ACC112 (cell line): ENCODE measurements around the gene UTP20.
"Not testable (repeated sequence)": the region's sequence is repeated elsewhere in the genome, so short reads cannot be mapped to it uniquely, and the experiment has no call there.

ENCODE experiments used
- H2AFZ ChIP-seq: fragments of 200-600 bp; sonication (generic); one replicate; pipeline ENCODE4 v1.6.0; 2017; ENCODE audit warnings: antibody characterized with exemption, low read length; ENCODE audit not compliant: unreplicated experiment
- H3K27ac ChIP-seq: fragments of 200-600 bp; sonication (generic); 2 replicates; pipeline ENCODE4 v1.5.1; 2014; ENCODE audit warnings: low read depth, mild to moderate bottlenecking, antibody characterized with exemption, low read length, moderate library complexity
- H3K27me3 ChIP-seq: fragments of 200-600 bp; sonication (generic); 2 replicates; pipeline ENCODE4 v1.6.1; 2014; ENCODE audit warnings: mild to moderate bottlenecking, antibody characterized with exemption, low read length, moderate library complexity, mixed read lengths; ENCODE audit not compliant: insufficient read depth
- H3K36me3 ChIP-seq: fragments of 200-600 bp; sonication (generic); 2 replicates; pipeline ENCODE4 v1.6.1; 2016; ENCODE audit warnings: mild to moderate bottlenecking, antibody characterized with exemption, low read length, moderate library complexity, mixed read lengths; ENCODE audit not compliant: insufficient read depth
- H3K4me1 ChIP-seq: fragments of 200-600 bp; sonication (generic); one replicate; pipeline ENCODE4 v1.6.1; 2016; ENCODE audit warnings: low read length, mixed read lengths; ENCODE audit not compliant: insufficient read depth, unreplicated experiment, control insufficient read depth
- H3K4me3 ChIP-seq: fragments of 200-600 bp; sonication (generic); 2 replicates; pipeline ENCODE4 v1.5.1; 2014; ENCODE audit warnings: mild to moderate bottlenecking, low read depth, low read length
- H3K79me2 ChIP-seq: fragments of 200-600 bp; sonication (generic); one replicate; pipeline ENCODE4 v1.6.0; 2016; ENCODE audit warnings: low read length; ENCODE audit not compliant: control insufficient read depth, unreplicated experiment, insufficient read depth

Gene UTP20

GRCh38 chr12:101415228-101415627, 135.3 kb downstream of the UTP20 start:
- H3K4me3 ChIP-seq, result no peak overlapping the region
- no peaks in the 10 kb centered on the region for H3K79me2 ChIP-seq
- no peak overlapping the region for H2AFZ ChIP-seq
- no peaks in the 10 kb centered on the region for H3K4me1 ChIP-seq
- H3K27ac ChIP-seq, result no peak overlapping the region
- 0 out of 2 replicates have a peak, but pooled peaks cover 3% of the 10 kb centered on the region for H3K27me3 ChIP-seq
- H3K36me3 ChIP-seq, result no peaks in the 10 kb centered on the region

- H3K27me3 ChIP-seq, H3K27ac ChIP-seq, H3K4me1 ChIP-seq, H3K4me3 ChIP-seq, H3K36me3 ChIP-seq, H3K79me2 ChIP-seq, H2AFZ ChIP-seq: not testable (repeated sequence)
Measured at GRCh38 chr12:101422066-101422465, 142.2 kb downstream of the UTP20 start.

GRCh38 chr12:101424620-101425019, 144.7 kb downstream of the UTP20 start:
- H3K4me1 ChIP-seq, result no peaks in the 10 kb centered on the region
- no peak overlapping the region for H3K27ac ChIP-seq
- no peak overlapping the region for H3K4me3 ChIP-seq
- H3K36me3 ChIP-seq, result no peaks in the 10 kb centered on the region
- H3K27me3 ChIP-seq, result no peaks in the 10 kb centered on the region
- H3K79me2 ChIP-seq, result no peaks in the 10 kb centered on the region
- no peak overlapping the region for H2AFZ ChIP-seq

- Histone ChIP-seq H3K27me3 (peaks cover 12% of the 10 kb centered on the region; the same call in 1 of the 2 replicates), H3K4me3 (no peak overlapping the region), H3K4me1 (no peaks in the 10 kb centered on the region), H3K27ac (no peak overlapping the region), H3K79me2 (no peaks in the 10 kb centered on the region), H2AFZ (no peak overlapping the region), H3K36me3 (no peaks in the 10 kb centered on the region)
Measured at GRCh38 chr12:101430456-101430855, 150.6 kb downstream of the UTP20 start.

GRCh38 chr12:101436136-101436535, 156.2 kb downstream of the UTP20 start:
- H3K36me3 ChIP-seq, result no peaks in the 10 kb centered on the region
- H3K79me2 ChIP-seq, result no peaks in the 10 kb centered on the region
- no peak overlapping the region for H3K4me3 ChIP-seq
- H3K4me1 ChIP-seq, result no peaks in the 10 kb centered on the region
- no peak overlapping the region for H3K27ac ChIP-seq
- H2AFZ ChIP-seq, result no peak overlapping the region
- H3K27me3 ChIP-seq, result peaks cover 16% of the 10 kb centered on the region
